GM18873 (cell line): ENCODE data around the gene SND1.

Source experiments
- ATAC-seq: cut with Tn5 transposase; IDR thresholded peaks from one replicate; pipeline ENCODE4 v1.9.1; 2021; ENCODE audit warnings: mild to moderate bottlenecking, moderate library complexity, moderate number of reproducible peaks; ENCODE audit not compliant: unreplicated experiment, low FRiP score

Gene SND1

GRCh38 chr7:127916735-127917134, 264.7 kb downstream of the SND1 start:
- ATAC-seq: no peak

- ATAC-seq: no peak
Observed at GRCh38 chr7:127918130-127918529, 266.1 kb downstream of the SND1 start.

DNA sequence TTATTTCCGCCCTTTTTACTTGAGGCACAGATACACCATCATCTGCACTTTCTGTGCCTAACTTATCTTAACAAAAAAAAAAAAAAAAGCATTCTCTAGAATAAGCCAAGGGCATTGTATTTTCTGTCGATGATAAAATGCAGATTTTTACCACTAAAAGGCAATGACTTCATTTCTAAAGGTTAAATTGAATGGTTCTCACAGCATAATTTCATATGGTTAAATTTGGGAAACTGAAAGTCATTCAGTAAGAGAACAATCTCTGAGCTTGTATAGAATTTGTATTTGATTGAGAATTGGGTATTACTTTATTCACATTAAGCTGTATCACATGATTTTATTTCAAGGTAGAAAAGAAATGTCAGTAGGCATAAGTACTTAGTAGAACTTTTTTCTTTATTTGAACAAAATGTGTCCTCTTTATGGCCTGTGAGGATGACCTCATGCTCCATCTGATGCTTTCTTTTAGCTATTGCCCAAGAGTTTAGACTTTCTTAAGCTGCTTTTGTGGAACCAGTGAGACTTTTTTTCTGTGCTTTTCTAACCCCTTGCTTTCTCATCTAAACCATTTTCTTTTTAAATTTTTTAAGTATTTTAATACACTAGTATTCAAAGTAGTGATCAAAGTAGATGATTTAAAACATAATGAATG, 268.9 kb downstream of the SND1 start:
- no peak for ATAC-seq

GRCh38 chr7:127922656-127923055, 270.7 kb downstream of the SND1 start:
- no peak for ATAC-seq

GRCh38 chr7:127924874-127925273, 272.9 kb downstream of the SND1 start:
- no peak for ATAC-seq

- no peak for ATAC-seq
Observed at GRCh38 chr7:127927348-127927696, 275.3 kb downstream of the SND1 start.

- no peak for ATAC-seq
Observed at GRCh38 chr7:127928222-127928621, 276.2 kb downstream of the SND1 start.

DNA sequence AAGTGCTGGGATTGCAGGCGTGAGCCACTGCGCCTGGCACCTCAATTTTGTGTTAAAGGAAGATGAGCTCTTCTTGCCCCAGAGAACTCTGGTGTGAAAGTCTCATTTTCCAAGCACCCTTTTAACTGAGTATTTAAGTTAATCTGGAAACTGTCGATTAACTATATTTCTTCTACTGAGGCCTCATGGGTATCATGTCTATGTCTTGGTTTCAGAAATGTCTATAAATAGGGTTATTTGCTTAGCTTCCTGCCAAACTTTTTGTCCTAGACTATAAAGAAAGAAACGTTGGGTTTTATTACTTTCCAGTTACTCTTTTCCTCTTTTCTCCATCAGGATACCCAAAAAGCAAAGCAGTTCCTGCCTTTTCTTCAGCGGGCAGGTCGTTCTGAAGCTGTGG, 276.9 kb downstream of the SND1 start:
- no peak for ATAC-seq

DNA sequence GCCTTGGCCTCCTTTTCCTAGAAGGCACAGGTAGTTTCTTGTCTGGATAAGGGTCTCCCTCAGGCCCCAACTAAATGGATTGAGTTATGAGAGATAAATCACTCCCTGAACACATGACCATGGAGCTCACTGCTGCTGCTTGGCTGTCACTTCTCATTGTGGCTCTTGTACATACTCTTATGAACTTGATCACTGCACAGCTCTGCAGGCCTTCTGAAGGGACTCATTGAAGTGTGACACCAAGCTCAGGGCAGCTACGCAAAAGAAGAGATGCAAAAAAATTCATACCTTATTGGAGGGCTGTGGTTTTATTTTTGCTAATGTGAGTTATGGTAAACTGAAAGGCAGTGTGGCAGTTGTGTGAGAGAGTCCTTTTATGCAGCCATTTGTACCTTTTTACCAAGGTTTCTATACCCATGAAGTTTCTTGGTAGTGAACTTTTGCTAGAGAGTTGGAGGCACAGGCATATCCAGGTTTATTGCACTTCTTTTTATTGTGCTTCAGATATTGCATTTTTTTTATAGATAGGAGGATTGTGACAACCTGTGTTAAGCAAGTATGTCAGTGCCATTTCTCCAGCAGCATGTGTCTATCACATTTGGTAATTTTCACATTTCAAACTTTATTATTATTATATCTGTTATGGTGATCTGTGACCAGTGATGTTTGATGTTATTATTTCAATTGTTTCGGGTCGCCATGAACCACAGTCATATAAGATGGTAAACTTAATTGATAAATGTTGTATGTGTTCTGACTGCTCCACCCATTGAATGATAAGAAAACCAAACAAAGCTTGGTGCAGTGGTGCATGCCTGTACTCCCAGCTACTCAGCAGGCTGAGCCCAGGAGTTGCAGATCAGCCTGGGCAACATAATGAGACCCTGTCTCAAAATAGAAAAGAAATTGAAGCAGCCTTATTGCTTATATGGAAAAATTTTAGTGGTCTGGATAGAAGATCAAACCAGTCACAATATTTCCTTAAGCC, 278.6 kb downstream of the SND1 start:
- ATAC-seq: no peak

GRCh38 chr7:127932076-127932475, 280.1 kb downstream of the SND1 start:
- no peak for ATAC-seq

DNA sequence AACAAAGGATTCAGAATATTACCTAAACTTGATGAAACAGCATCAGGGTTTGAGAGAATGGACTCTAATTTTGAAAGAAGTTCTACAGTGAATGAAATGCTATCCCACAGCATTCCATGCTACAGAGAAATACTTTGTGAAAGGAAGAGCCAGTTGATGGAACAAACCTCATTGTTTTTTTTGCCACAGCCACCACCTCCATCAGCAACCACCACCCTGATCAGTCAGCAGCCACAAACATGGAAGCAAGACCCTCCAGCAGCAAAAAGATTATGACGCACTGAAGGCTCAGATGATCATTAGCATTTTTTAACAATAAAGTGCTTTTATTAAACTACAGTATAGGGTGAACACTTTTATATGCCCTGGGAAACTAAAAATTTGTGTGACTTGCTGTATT, 280.5 kb downstream of the SND1 start:
- ATAC-seq: no peak

GRCh38 chr7:127933146-127933545, 281.2 kb downstream of the SND1 start:
- ATAC-seq: no peak

GRCh38 chr7:127934711-127935110, 282.7 kb downstream of the SND1 start:
- no peak for ATAC-seq

GRCh38 chr7:127935847-127936376, 283.9 kb downstream of the SND1 start:
- no peak for ATAC-seq

- no peak for ATAC-seq
Observed at GRCh38 chr7:127937066-127937680, 285.2 kb downstream of the SND1 start.

DNA sequence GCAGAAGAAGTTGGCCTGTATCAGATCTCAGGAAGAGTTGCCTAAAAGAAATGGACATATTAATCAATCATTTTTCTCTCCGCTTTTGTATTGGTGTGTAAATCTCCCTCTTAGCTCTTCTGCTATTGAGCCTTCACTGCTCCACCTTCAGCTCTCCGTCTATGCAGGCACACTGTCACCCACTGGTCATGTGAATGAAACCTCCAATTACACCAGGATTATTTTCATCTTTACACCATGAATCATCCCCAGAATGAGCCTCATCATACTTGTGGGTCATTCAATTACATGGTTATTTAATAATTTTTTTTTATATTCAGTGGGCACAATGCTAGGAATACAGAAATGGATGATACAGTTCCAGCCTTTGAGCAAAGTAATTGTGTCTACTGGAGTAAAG, 286.6 kb downstream of the SND1 start:
- no peak for ATAC-seq

DNA sequence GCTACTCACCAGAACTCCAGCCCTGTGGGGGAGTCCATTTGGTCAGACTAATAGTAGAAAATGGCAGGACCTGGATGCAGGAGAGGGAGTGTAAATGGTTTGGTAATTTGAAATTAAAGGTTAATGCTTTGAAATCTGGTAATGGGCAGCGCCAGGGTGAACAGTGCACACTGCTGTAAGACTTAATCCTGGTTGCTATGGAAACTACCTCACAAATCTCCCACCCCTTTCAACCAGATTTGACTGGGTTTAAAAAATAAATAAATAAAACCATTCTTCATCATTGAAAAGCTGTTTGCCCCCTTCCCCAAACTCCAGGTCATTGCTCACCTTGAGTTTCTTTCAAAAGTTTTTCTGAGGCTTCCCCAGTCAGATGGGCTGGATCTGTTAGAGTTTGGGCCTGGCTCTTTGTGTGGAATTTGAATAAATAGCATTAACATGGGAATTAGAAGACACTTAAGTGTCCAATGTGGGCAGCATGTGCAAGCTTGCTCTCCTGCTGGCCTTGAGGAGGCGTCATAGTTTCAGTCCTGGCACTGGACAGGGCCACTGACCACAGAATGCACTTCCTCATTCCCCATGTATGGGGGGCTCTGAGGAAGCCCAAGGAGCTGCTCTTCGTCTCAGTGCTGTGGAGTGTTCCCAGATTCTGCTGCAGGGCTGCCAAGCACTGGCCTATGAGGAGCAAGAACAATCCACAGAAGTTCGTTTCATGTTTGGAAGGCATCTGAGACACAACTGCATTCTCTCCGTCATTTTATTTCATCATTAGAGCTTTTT, 288.6 kb downstream of the SND1 start:
- ATAC-seq: no peak

- ATAC-seq: no peak
Observed at GRCh38 chr7:127941476-127942210, 289.6 kb downstream of the SND1 start.
